HG02885 (cell line): ENCODE results near the gene CCNG2.
A peak's percentile ranks its signal among the peaks of the same experiment; 100 is the strongest.

Source experiments
- ATAC-seq: cut with Tn5 transposase; IDR thresholded peaks from one replicate; pipeline ENCODE4 v1.9.1; 2021; ENCODE audit warnings: mild to moderate bottlenecking; ENCODE audit not compliant: unreplicated experiment, poor library complexity

Gene CCNG2

DNA sequence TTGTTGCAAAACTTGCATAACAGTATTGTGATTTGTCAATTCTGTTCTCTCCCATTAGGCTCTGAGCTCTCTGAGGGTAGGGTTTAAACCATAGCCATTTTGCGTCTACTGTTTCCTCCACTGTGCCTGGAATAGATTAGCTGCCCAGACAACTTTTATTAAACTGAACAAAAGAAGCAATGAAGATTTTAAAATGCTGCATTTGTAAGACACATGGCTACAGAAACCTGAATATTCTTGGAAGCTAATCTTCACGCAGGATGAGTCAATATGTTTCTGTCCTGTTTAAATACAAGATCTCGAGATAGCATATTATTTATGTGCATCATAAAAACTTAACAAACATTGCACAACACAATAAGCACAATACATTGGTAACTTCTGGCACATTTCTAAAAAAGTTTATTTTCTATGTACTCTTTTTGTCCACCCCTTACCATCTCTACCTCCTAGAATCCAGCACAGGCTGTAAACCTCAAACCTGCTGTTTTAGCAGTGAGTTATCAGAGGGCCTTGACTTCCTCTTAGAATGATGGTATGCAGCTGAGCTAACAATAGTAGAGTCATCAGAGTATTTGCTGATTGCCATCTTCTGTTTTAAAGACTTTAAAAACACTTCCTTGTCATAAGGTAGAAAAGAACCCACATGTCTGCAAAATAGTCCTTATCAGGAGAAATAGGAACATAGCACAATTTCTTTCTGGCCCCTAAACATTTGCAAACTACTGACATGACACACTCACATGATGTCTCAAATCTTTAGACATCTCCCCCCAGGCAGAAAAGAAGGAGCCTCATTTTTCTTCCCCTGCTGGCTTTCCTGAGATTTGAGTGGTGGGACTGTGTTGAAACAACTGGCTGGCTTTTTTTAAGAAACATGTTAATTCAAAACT is 10.6 kb upstream of the CCNG2 start:
- ATAC-seq: no peak

DNA sequence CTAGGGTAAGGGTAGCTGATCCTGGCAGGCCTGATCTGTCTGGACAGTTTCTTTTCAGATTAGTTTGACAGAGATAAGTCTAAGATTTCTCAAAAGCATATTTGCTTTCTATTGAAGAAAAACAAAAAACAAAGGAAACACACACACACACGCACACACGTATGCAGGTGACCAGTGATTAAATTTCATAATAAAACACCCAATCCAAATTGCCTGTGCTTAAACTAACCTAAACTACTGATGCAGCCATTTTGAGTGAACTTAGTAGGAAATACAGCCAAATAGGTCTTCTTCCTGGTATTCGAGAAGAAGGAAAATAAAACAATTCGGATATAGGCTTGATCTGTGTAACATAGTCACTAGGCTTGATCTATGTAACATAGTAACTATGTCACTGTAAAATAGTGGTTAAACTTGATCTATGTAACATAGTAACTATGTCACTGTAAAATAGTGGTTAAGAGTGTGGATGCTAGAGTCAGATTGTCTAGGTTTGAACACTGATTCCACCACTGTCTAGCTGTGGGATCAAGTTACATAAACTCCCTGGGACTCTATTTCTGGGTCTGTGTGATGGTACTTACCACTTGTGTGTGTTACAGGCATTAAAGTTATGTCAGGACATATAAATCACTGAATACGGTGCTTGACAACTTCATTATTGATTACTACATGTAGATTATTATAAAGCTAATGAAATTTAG is 9.8 kb upstream of the CCNG2 start:
- no peak for ATAC-seq

DNA sequence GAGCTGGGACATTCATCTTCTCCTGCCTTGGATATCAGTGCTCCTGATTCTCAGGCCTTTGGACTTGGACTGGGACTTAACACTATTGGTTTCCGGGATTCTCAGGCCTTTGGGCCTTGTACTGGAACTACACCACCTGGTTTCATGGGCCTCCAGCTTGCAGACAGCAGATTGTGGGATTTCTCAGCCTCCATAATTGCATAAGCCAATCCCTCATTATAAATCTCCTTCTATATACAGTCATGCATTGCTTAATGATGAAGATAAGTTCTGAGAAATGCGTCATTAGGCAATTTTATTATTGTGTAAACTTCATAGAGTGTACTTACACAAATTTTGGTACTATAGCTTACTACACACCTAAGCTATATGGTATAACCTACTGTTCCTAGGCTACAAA is 8.9 kb upstream of the CCNG2 start:
- no peak for ATAC-seq

DNA sequence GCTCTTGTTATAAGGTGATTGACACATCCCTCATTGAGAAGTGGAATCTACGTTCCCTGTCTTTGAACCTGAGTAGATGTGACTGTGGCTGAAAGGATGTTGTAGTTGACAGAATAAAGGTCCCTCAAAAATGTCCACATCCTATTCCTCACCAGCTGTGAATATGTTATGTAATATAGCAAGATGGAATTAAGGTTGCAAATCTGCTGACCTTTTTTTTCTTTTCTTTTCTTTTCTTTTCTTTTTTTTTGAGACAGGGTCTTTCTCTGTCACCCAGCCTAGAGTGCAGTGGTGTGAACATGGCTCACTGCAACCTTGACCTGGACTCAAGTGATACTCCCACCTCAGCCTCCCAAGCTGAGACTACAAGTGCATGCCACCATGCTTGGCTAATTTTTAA is 7.2 kb upstream of the CCNG2 start:
- no peak for ATAC-seq

GRCh38 chr4:77151241-77151640 is 5.8 kb upstream of the CCNG2 start:
- ATAC-seq: no peak

DNA sequence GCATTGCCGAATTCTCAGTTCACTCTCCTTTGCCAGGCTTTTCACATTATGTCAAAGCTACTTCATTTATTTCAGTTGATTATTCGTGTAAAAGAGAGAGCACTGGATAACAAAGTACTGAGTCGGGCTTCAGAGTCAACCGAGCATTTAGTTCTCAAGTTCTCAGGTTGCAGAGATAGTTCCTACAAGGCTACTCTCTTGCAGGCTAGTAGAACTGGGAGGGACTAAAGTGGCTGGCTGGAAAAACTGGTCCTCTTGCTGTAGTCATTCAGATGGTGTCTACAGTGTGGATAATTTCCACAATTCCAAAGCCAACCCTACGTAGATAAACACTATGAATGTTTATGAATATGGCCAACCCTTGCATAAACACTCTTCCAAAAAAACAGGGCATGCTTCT is 4.6 kb upstream of the CCNG2 start:
- ATAC-seq: no peak

DNA sequence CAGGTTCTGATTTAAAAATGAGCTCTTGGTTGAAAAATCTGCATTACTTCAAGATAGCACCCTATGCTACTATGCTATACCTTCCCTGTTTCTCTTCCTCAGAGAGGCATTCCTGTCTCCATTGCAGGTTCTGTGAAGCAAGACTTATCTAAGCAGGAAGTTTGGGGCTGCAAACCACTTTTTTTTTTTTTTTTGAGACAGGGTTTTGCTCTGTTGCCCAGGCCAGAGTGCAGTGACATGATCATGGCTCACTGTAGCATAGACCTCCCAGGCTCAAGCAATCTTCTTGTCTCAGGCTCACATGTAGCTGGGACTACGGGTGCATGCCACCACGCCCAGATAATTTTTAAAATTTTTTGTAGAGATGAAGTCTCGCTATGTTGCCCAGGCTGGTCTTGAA is 4.0 kb upstream of the CCNG2 start:
- no peak for ATAC-seq

GRCh38 chr4:77154065-77154464 is 2.9 kb upstream of the CCNG2 start:
- peak; percentile 10 for ATAC-seq

GRCh38 chr4:77154761-77155499 is 2.1 kb upstream of the CCNG2 start:
- ATAC-seq: no peak

GRCh38 chr4:77155631-77156452 is 1.2 kb upstream of the CCNG2 start:
- ATAC-seq: no peak

GRCh38 chr4:77156533-77156911 is 485 bp upstream of the CCNG2 start:
- ATAC-seq: peak; percentile 85

GRCh38 chr4:77157859-77158486 is 966 bp downstream of the CCNG2 start:
- ATAC-seq: peak; percentile 57

GRCh38 chr4:77158487-77158861 is 1.5 kb downstream of the CCNG2 start:
- ATAC-seq: no peak

DNA sequence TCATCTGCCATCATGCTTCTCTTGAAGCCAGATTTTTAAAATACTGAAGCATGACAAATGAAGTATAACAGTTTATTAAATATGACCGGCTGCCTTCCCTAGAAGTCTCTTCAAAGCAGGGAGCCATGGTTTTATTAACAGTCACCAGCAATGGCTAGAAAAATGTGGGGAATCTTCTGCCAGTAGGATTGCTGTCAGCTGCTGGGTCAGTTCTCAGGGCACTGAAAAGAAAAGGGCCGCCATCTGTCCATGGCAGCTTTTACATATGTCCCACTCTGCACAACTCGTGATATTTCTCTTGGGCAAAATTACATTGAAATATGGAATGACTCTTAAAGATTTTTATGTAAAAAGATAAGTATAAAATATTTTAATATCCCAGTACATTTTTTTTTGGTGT is 2.8 kb downstream of the CCNG2 start:
- ATAC-seq: no peak

- ATAC-seq: no peak
These were observed 6.6 kb downstream of the CCNG2 start for GRCh38 chr4:77163641-77164040.

- no peak for ATAC-seq
These were observed 10.2 kb downstream of the CCNG2 start for GRCh38 chr4:77167173-77167572.

GRCh38 chr4:77167866-77168265 is 10.9 kb downstream of the CCNG2 start:
- no peak for ATAC-seq

- ATAC-seq: no peak
These were observed 12.5 kb downstream of the CCNG2 start for GRCh38 chr4:77169481-77169880.

GRCh38 chr4:77170926-77171325 is 13.9 kb downstream of the CCNG2 start:
- ATAC-seq: no peak

GRCh38 chr4:77172336-77172735 is 15.3 kb downstream of the CCNG2 start:
- ATAC-seq: no peak
